ENCODE results near the gene TMEM200A.

TMEM200A gene

GRCh38 chr6:130426066-130426721 lies 60.4 kb downstream of the TMEM200A start:
- DNase-seq, result peak; percentile 16

- no peak for DNase-seq
These were observed 65.6 kb downstream of the TMEM200A start for GRCh38 chr6:130431346-130431852.

- no peak for DNase-seq
These were observed 67.0 kb downstream of the TMEM200A start for GRCh38 chr6:130432838-130433237.

GRCh38 chr6:130434174-130434873 lies 68.5 kb downstream of the TMEM200A start:
- DNase-seq, result peak; percentile 49

GRCh38 chr6:130435181-130435580 lies 69.4 kb downstream of the TMEM200A start:
- no peak for DNase-seq

GRCh38 chr6:130437961-130438360 lies 72.1 kb downstream of the TMEM200A start:
- DNase-seq, result no peak

- peak; percentile 41 for DNase-seq
These were observed 81.6 kb downstream of the TMEM200A start for GRCh38 chr6:130447374-130447773.

GRCh38 chr6:130452336-130452735 lies 86.5 kb downstream of the TMEM200A start:
- no peak for DNase-seq

GRCh38 chr6:130453230-130453629 lies 87.4 kb downstream of the TMEM200A start:
- DNase-seq, result peak; percentile 81

GRCh38 chr6:130457605-130458004 lies 91.8 kb downstream of the TMEM200A start:
- DNase-seq, result no peak

- no peak for DNase-seq
These were observed 93.5 kb downstream of the TMEM200A start for GRCh38 chr6:130459316-130459715.

- DNase-seq, result no peak
These were observed 95.1 kb downstream of the TMEM200A start for GRCh38 chr6:130460934-130461333.

GRCh38 chr6:130466052-130466747 lies 100.4 kb downstream of the TMEM200A start:
- DNase-seq, result no peak

- no peak for DNase-seq
These were observed 100.9 kb downstream of the TMEM200A start for GRCh38 chr6:130466748-130467061.

GRCh38 chr6:130467146-130468050 lies 101.6 kb downstream of the TMEM200A start:
- DNase-seq, result no peak

GRCh38 chr6:130470766-130471165 lies 104.9 kb downstream of the TMEM200A start:
- no peak for DNase-seq

GRCh38 chr6:130473886-130474285 lies 108.1 kb downstream of the TMEM200A start:
- DNase-seq, result peak; percentile 69

- DNase-seq, result peak; percentile 96
These were observed 117.0 kb downstream of the TMEM200A start for GRCh38 chr6:130482645-130483390.

GRCh38 chr6:130485870-130486269 lies 120.1 kb downstream of the TMEM200A start:
- no peak for DNase-seq

- no peak for DNase-seq
These were observed 120.6 kb downstream of the TMEM200A start for GRCh38 chr6:130486417-130486816.

GRCh38 chr6:130489514-130489913 lies 123.7 kb downstream of the TMEM200A start:
- no peak for DNase-seq
